Ishikawa (cell line): Measurements from ENCODE around the gene OTUD5.

Experiments
- CEBPB ChIP-seq: IDR thresholded peaks from 2 replicates; pipeline ENCODE4 v1.6.1; 2012
- CREB1 ChIP-seq: IDR thresholded peaks from 2 replicates; pipeline ENCODE4 v1.6.1; 2012; ENCODE audit warnings: low read depth
- EP300 ChIP-seq: IDR thresholded peaks from 2 replicates; pipeline ENCODE4 v1.6.1; 2012; ENCODE audit warnings: borderline replicate concordance
- FOXM1 ChIP-seq: IDR thresholded peaks from 2 replicates; pipeline ENCODE4 v1.6.1; 2012; ENCODE audit warnings: low read depth, borderline replicate concordance
- RAD21 ChIP-seq: IDR thresholded peaks from 2 replicates; pipeline ENCODE4 v1.6.1; 2012; ENCODE audit warnings: low read depth
- TAF1 ChIP-seq: IDR thresholded peaks from 2 replicates; pipeline ENCODE4 v1.6.1; 2012; ENCODE audit warnings: low read depth, mild to moderate bottlenecking
- TCF12 ChIP-seq: IDR thresholded peaks from 2 replicates; pipeline ENCODE4 v1.6.1; 2012; ENCODE audit warnings: low read depth
- YY1 ChIP-seq: IDR thresholded peaks from 2 replicates; pipeline ENCODE4 v1.6.1; 2012; ENCODE audit warnings: low read depth
- TF ChIP-seq, protein P1 (sequence below): IDR thresholded peaks from 2 replicates; pipeline ENCODE4 v1.6.1; 2012
- TF ChIP-seq, protein P2 (sequence below): IDR thresholded peaks from 2 replicates; pipeline ENCODE4 v1.6.1; 2012

DNA sequence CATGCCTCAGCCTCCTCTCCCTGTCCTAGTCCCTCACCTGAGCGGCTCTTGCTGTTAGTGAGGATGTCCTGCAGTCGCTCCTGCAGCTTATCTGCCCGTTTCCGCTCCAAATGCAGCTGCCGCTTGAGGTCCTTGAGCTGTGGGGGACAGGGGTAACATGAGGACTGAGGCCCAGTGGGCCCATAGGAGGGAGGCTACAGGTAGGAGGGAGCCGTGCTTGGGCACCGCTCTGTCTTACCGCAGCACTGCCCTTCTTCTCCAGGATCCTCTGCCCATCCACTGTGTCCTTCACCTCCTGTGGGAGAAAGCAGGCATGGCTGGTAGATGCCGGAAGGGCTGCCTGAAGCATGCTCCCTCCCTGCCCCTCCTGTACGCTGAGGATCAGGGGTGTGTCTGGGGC, 23.8 kb upstream of the OTUD5 start:
- no peak for TF ChIP-seq TCF12
- TF ChIP-seq EP300 = no peak
- no peak for TF ChIP-seq YY1
- TF ChIP-seq, protein P1, sequence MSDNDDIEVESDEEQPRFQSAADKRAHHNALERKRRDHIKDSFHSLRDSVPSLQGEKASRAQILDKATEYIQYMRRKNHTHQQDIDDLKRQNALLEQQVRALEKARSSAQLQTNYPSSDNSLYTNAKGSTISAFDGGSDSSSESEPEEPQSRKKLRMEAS = no peak
- no peak for TF ChIP-seq CEBPB
- TF ChIP-seq, protein P2, sequence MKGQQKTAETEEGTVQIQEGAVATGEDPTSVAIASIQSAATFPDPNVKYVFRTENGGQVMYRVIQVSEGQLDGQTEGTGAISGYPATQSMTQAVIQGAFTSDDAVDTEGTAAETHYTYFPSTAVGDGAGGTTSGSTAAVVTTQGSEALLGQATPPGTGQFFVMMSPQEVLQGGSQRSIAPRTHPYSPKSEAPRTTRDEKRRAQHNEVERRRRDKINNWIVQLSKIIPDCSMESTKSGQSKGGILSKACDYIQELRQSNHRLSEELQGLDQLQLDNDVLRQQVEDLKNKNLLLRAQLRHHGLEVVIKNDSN = no peak
- no peak for TF ChIP-seq TAF1
- TF ChIP-seq CREB1 = no peak
- no peak for TF ChIP-seq RAD21
- no peak for TF ChIP-seq FOXM1
